Measurements from ENCODE around the gene DRC7. TPM values are rescaled to one million over a fixed set of nuclear protein-coding genes. Genes with fewer than 3 reads are reported as not detected.
A peak's percentile ranks its signal among the peaks of the same experiment; 100 is the strongest.

DRC7 gene
- total RNA-seq, 4 donors from 2014 or later, result 0.79 TPM; not detected in 3

GRCh38 chr16:57714047-57714446 lies 19.4 kb downstream of the DRC7 start:
- Histone ChIP-seq H3K27me3 (peaks cover 0 to 28% (median 0%) of the 10 kb centered on the region in 4 donors), H3K27ac (no peak overlapping the region), H3K9me3 (no peaks in the 10 kb centered on the region), H3K36me3 (no peaks in the 10 kb centered on the region), H3K4me1 (no peaks in the 10 kb centered on the region), H3K4me3 (no peak overlapping the region)
- no peak for TF ChIP-seq CTCF (IDR thresholded peaks at IDR 0.05)
- no peak for TF ChIP-seq POLR2A (IDR thresholded peaks at IDR 0.05)
- intact Hi-C loops (cut with DNase I), result no loop called here
- WGBS, 2 donors, result 79 to 87% methylated on average over 5 to 6 of the region's 6 CpGs
- no peak for DNase-seq

GRCh38 chr16:57720142-57720575 lies 25.6 kb downstream of the DRC7 start:
- intact Hi-C loops (cut with DNase I), result no loop called here

GRCh38 chr16:57721356-57722209 lies 27.0 kb downstream of the DRC7 start:
- Histone ChIP-seq H3K4me1 (no peaks in the 10 kb centered on the region), H3K27ac (no peak overlapping the region), H3K4me3 (no peak overlapping the region), H3K9me3 (no peaks in the 10 kb centered on the region), H3K36me3 (no peaks in the 10 kb centered on the region), H3K27me3 (peaks cover 0 to 17% (median 0%) of the 10 kb centered on the region in 4 donors)
- DNase-seq, result no peak
- intact Hi-C loops (cut with DNase I), result no loop called here
- 63 to 84% methylated on average over 4 to 7 of the region's 17 CpGs for WGBS, 2 donors
- TF ChIP-seq POLR2A (IDR thresholded peaks at IDR 0.05) (no peak), CTCF (IDR thresholded peaks at IDR 0.05) (no peak)

More at GRCh38 chr16:57720142-57720575, 25.6 kb downstream of the DRC7 start:
- no peak for DNase-seq
- TF ChIP-seq CTCF (IDR thresholded peaks at IDR 0.05) (peak; percentile 12 to 54 (median 36)), POLR2A (IDR thresholded peaks at IDR 0.05) (no peak)
- Histone ChIP-seq H3K4me1 (no peaks in the 10 kb centered on the region), H3K9me3 (no peaks in the 10 kb centered on the region), H3K27me3 (peaks cover 0 to 27% (median 0%) of the 10 kb centered on the region in 4 donors), H3K36me3 (no peaks in the 10 kb centered on the region), H3K27ac (no peak overlapping the region), H3K4me3 (no peak overlapping the region)
- WGBS, 2 donors, result 66 to 71% methylated on average over 2 of the region's 3 CpGs

GRCh38 chr16:57722210-57722499 lies 27.5 kb downstream of the DRC7 start:
- intact Hi-C loops (cut with DNase I), result no loop called here
- H3K4me3 ChIP-seq, result no peak overlapping the region
- no peaks in the 10 kb centered on the region for H3K36me3 ChIP-seq
- no peak for DNase-seq
- no peaks in the 10 kb centered on the region for H3K4me1 ChIP-seq
- 82 to 100% methylated on average over 2 of the region's 2 CpGs for WGBS, 2 donors
- no peak overlapping the region for H3K27ac ChIP-seq
- no peaks in the 10 kb centered on the region for H3K9me3 ChIP-seq
- no peak for TF ChIP-seq CTCF (IDR thresholded peaks at IDR 0.05)
- no peak for TF ChIP-seq POLR2A (IDR thresholded peaks at IDR 0.05)
- peaks cover 0 to 17% (median 0%) of the 10 kb centered on the region in 4 donors for H3K27me3 ChIP-seq

GRCh38 chr16:57722651-57723050 lies 28.0 kb downstream of the DRC7 start:
- TF ChIP-seq POLR2A (IDR thresholded peaks at IDR 0.05) (no peak), CTCF (IDR thresholded peaks at IDR 0.05) (no peak)
- H3K9me3 ChIP-seq, result no peaks in the 10 kb centered on the region
- intact Hi-C loops (cut with DNase I), result no loop called here
- 0 to 76% methylated on average over 1 to 8 of the region's 11 CpGs for WGBS, 2 donors
- H3K27me3 ChIP-seq, result peaks cover 0 to 14% (median 0%) of the 10 kb centered on the region in 4 donors
- no peak overlapping the region for H3K27ac ChIP-seq
- H3K4me3 ChIP-seq, result no peak overlapping the region
- H3K4me1 ChIP-seq, result no peaks in the 10 kb centered on the region
- H3K36me3 ChIP-seq, result no peaks in the 10 kb centered on the region
- DNase-seq, result no peak

Data from esophagus squamous epithelium (tissue), 5 donors.